ENCODE measurements around the gene ROR2. TPM values are rescaled to one million over a fixed set of nuclear protein-coding genes. Genes with fewer than 3 reads are reported as not detected.

Gene ROR2
- total RNA-seq, 2 donors from 2014 or later, result 24.7 to 28.4 TPM

- intact Hi-C loops (cut with DNase I), result no loop called here
- DNase-seq (ENCODE audit: low spot score), result no peak
These were observed 433.3 kb downstream of the ROR2 start for GRCh38 chr9:91516777-91517176.

GRCh38 chr9:91516081-91516480, 433.9 kb downstream of the ROR2 start:
- intact Hi-C loops (cut with DNase I), result no loop called here

GRCh38 chr9:91515074-91515687, 434.8 kb downstream of the ROR2 start:
- no peak for DNase-seq (ENCODE audit: low spot score)
- intact Hi-C loops (cut with DNase I), result loop anchor here in 1 of 2 donors (1.0 kb wide), 1 partner anchor 21 kb away; no protein-coding TSS in a partner anchor

More at GRCh38 chr9:91516081-91516480, 433.9 kb downstream of the ROR2 start:
- DNase-seq (ENCODE audit: low spot score), result no peak

Small RNA genes lying within 50 kb of the gene (microRNA-seq; reads per million reads assigned to microRNA genes)
- 0 reads per million in 2 donors for gene MIR3910-1 (ENCODE audit: borderline microRNAs expressed in 2 of 2)
- gene MIR3910-2 (ENCODE audit: borderline microRNAs expressed in 2 of 2), result 0 reads per million in 2 donors

Other genes starting within 250 kb of the ROR2 start
- 10 to 100 TPM; 39.3 to 43.1 TPM for gene SPTLC1, start 165.2 kb upstream of the ROR2 start, total RNA-seq

Measured in posterior vena cava (tissue), 2 donors.